COLO829 (cell line): ENCODE data around the gene ZMPSTE24.

ENCODE experiments used
- DNase-seq: peaks from one replicate; pipeline ENCODE4 v3.0.0; 2012; ENCODE audit warnings: low spot score

Gene ZMPSTE24

DNA sequence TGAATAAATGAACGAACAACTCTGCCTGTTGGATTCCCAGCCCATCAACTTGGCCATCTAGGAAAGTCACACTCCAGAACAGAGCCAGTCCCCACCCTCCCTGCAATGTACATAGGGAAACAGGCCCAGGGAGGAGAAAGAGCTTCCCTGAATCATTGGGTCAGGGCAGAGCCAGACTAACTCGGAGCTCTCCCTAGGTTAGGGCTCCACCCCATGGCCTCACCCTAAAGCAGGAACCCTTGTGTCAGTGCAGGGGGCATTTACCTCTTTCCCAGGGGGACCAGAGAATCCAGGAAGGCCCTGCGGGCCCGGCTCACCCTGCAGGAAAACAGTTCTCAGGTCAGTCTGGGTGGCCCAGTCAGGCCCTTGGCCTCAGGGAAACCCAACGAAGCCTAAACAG lies 47.4 kb downstream of the ZMPSTE24 start:
- no peak for DNase-seq

DNA sequence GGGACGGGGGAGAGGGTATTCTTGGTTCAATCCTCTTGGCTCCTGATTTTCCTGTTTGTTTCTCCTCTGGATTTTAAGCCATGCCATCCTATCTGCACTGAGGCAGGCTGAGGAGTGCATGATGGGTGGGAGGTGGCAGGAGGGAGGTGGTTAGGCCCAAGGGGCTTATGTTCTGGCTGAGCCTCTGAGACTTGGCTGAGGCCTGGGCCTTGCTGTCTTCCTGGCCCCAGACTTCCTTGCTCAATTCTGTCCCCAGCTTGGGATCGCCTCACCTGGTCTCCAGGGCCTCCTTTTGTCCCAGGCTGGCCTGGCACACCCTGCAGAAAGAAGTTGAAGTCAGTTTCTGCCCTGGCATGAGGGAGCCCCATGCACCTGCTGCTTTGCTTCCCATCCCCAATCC lies 47.8 kb downstream of the ZMPSTE24 start:
- no peak for DNase-seq

DNA sequence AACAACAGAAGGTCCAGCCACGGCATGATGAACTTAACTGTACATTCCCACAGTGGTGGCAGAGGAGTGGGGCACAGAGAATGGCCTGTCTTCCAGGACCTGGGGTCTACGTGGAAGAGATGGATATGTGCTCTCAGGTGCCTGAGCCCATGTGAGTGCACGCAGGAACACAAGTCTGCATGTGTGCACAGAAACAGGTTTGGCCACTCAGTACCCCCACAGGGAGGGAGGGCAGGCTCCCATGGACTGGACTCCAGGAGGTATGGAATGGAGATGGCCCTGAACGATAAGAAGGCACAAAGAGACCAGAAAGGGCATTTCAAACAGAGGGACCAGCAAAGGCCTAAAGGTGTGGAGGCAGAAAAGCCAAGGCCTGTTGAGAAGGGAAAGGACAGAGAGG lies 48.3 kb downstream of the ZMPSTE24 start:
- DNase-seq = no peak

DNA sequence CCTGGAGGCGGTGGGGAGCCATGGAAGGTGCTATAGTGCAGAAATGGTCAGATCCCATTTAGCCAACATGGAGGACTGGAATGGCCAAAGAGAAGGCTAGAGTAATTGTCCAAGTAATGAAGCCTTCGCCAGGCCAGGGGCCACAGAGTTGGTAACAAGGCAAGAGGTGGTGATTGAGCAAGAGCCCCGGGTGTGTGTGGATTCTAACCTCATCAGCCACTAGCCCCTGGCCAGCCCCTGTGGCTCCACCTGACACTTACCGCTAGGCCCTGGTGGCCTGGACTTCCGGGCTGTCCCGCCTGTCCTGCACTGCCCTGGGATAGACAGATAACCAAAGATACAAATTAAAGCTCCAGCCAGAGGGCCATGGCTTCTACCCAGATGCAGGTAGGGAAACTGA lies 49.1 kb downstream of the ZMPSTE24 start:
- no peak for DNase-seq

DNA sequence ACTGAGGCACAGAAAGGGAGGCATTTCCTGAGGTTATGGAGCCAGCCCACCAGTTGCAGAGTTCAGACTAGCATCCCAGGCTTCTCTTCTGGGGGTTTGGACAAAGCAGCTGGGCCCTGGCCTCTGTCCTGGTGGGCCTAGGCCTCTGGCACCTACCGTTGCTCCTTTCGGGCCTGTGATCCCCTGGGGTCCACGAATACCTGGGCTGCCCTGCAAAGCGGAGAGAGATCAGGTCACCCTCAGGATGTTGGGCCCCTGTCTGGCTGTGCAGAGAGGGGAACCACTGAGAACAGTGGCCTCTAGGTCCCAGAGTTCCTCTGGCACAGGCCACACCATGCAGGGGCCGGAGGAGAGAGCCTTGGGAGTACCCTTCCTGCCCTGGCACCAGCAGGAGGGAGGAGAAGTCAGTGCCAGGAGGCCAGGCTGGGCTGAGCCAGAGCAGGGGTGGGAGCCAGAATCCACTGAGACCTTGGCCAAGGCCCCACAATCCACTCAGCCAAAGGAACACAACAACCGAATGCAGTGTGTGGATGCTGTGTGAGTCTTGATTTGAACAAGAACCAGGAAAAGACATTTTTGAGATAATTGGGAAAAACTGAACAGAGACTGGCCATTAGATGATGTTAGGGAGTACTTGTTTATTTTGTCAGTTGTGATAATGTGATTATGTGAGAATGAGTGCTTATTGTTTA lies 50.1 kb downstream of the ZMPSTE24 start:
- DNase-seq = no peak

DNA sequence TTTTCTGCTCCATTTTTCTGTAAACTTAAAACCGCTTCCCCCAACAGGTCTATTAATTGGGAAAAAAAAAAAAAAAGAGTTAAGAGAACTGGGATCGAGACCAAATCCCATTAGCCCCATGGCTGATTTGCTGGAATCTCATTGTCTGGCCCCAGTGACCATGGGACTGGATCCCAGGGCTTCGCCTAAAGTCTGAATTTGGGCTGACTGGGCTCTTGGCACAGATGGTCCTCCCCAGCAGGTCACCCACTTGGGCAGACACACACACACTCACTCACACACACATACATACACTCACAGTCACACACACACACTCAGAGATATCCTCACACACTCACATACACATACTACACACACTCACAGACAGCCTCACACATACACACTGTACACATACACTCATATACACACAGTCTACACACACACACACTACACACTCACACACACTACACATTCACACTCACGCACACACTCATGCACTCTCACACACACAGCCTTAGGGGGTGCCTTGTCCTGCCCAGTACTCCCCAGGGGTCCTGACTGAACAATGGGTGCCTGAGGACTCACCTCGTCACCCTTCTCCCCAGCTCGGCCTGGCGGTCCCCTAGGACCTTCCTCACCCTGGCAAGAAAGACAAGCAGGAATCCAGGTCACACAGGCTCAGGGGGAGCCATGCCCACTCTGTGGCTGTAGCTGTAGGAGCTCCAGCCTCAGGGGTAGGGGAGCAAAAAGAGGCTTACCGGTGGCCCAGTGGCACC lies 51.5 kb downstream of the ZMPSTE24 start:
- DNase-seq = no peak

DNA sequence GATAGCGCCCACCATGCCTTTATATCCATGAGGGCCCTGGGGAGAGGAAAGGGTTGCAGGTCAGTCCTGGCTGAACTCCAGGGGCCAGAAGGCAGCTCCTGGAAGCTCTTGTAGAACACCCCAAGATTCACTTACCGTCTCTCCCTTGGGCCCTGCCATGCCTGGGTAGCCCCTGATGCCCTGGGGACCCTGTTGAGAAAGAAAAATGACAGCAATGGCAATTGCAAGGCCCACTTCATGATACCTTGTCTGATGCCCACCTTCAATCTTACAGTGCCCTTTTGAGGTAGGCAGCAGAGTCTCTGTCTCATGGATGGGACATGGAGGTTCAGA lies 52.1 kb downstream of the ZMPSTE24 start:
- DNase-seq = no peak

DNA sequence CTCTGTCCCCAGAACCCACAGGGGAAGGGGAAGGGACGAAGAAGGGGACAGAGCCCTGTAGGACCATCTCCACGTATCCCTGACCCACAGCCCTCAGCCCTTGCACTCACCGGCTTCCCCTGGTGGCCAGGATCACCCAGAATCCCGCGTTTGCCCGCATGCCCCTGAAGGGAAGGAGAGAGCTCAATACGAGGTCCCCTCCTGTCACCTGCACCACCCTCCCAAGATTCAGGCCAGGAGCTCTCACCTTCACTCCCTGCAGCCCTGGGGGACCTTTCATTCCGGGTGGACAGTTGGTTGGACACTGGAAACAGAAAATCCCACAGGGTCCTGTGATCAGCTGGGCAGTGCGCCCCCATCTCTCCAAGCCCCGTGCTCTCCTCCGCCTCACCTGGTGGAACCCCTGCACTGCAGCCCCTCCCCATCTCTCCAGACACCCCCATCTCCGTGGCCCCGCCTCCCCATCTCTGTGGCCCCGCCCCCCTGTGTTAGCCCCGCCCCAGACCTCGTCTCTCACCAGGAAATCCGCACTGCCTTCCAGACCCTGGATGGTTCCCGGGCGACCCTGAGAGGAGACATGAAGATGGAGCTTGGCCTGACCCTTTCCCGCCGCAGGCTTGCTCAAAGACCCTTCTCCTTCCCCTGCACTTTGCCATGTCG lies 53.1 kb downstream of the ZMPSTE24 start:
- no peak for DNase-seq

DNA sequence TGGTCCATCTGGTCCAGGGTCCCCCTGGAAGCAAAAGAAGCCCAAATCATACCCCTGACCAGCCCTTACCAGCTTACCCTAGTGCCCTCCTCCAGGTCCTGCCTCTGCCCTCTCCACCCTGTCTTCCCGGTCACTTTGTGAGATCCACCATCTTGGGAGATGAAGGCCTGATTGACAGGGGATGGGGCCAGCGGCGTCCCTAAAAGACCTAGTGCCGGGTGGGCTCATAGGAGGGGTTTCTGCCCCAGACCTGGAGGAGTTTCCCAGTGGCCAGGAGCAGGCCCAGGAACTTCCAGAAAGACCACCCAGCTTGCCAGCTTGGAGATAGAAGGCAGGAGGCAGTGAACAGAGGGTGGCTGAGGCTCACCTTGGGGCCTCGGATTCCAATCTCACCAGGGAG lies 53.7 kb downstream of the ZMPSTE24 start:
- DNase-seq = no peak

DNA sequence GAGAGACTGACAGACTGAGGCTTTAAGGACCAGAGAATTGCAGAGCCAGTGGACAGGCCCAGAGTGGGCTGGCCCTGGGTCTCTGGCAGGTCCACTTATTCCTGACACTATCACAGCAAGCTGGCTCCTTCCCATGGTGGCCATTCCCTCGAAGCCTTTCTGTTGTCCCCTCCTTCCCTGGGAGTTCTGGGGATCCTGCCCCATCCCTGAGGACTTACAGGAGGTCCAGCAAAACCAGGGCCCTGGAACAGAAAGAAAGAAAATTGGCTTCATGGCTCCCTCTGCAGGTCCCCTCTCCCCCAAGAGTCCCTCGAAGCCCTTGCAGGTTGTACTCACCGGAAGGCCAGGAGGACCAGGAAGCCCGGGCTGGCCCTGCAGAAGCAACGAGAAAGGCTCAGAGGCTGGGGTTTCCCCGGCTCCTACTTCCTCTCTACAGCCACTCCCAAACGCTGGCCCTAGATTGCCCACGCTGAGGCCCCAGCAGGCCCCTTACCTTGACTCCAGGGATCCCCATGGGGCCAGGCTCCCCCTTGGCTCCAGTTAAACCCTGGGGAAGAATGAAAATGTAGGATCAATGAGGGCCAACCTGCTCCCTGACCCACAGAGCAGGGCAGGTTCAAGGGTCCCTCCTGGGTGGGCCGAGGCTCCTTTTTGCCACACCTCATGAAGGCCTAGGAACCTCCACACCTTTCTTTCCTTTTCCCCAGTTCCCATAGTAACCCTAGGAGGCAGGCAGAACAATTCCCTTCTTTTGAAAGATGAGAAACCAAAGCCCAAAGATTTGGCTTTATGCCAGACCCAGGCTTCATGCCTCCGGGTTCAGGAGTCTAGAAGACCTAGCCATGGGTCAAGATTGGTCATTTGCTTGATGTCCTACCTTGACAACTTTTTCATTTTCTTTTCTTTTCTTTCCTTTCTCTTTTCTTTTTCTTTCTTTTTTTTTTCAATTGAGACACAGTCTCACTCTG lies 54.5 kb downstream of the ZMPSTE24 start:
- no peak for DNase-seq

DNA sequence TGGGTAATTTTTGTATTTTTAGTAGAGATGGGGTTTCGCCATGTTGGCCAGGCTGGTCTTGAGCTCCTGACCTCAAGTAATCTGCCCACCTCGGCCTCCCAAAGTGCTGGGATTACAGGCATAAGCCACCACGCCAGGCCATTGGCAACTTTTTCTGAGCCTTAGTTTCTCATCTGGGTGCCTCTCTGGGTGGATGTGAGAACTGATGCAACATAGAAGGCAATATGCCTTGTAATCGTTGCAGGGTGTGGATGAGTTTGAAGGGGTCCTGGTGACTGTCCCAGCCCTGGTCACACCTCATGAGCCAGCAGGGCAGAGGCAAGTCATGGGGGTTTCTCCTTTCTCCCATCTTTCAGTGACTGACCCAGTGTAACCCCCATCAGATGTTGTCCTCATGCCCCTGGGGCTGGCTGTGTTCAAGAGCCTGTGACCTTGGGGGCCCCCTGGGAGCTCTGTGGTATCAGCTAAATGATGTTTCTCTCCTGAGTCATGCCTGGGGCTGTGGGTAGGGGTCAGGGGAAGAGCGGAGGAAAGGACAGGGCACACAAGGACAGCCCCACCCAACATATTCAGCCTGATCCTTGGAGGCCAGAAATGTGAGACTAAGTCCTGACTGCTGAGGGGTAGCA lies 55.4 kb downstream of the ZMPSTE24 start:
- no peak for DNase-seq

DNA sequence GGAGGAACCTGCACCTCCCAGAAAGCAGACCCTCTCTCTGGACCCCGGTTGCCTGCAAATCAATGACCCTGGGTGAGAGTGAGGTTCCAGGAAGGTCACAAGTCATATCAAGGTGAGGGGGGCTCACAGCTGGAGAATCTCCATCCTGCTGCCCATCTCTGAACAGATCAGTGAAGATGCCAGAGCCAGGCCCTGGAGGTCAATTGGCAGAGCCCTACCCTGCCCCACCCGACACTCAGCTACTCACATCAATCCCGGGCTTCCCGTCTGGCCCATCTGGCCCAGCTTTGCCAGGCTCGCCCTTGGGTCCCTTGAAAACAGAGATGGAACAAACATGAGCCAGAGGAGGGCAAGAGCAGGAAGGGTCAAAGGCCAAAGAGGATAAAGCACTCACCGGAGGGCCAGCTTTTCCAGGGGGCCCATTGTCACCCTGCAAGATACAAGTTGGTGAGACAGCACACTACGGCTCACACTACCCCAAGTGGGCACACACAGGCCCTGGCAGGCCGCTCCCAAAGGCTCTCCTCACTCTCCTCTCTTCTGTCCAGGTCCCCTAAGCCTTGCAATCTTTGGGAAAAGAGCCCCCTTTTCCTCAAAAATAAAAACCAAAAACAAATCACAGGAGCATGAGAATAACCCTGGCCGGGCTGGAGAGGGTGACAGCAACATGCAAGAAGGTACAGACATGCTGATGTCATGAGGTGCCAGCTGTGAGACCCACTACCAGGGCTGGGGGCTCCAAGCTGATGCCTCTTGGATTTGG lies 56.1 kb downstream of the ZMPSTE24 start:
- no peak for DNase-seq

DNA sequence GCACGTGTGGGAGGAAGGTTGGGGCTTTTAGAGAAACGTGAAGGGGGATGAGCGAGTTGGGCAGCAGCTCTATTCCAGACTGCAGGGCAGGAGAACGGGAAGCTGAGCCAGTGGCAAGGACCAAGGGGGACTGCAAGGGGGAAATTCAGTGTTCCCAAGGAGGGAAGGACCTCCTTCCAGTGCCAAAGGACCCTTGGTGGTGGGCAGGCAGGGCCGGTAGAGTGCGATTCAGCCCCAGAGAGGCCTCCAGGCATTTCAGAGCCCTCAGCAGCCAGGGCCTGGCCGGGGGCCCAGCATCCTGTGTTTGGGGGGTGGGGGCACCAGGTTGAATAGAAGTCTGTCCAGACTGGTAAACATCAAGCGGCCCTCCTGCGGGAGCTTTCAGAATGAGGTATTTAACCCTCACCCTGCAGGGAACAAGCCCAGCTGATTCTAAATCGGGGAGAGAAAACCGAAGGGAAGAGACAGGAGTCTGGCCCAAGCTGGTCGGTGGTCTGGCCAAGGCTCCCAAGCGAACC lies 56.7 kb downstream of the ZMPSTE24 start:
- peak; percentile 4 for DNase-seq

DNA sequence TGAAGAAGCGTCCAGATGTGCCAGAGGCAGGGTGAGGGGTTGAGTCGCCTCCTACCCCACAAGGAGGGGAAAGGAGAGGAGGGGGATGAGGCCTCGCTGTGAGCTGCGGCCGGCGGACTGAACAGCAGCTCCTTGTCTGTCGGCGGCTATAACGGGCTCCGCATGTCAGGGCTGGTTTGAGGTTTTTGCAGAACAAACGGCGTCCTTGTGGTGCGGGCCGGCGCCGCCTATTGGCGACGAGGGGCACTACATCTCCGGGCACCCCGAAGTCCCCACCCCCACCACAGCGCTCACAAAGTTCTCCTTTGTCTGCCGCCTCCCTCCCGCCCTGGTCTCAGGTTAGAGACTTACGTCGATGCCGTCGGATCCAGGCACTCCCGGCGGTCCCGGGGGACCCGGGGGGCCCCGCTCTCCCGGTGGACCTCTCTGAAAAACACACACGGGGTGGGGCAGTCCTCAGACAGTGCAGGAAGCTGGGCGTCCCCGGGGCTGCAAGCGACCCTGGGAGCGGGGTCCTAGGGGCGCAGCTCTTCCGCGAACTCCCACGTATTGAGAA lies 57.3 kb downstream of the ZMPSTE24 start:
- DNase-seq = peak; percentile 81

DNA sequence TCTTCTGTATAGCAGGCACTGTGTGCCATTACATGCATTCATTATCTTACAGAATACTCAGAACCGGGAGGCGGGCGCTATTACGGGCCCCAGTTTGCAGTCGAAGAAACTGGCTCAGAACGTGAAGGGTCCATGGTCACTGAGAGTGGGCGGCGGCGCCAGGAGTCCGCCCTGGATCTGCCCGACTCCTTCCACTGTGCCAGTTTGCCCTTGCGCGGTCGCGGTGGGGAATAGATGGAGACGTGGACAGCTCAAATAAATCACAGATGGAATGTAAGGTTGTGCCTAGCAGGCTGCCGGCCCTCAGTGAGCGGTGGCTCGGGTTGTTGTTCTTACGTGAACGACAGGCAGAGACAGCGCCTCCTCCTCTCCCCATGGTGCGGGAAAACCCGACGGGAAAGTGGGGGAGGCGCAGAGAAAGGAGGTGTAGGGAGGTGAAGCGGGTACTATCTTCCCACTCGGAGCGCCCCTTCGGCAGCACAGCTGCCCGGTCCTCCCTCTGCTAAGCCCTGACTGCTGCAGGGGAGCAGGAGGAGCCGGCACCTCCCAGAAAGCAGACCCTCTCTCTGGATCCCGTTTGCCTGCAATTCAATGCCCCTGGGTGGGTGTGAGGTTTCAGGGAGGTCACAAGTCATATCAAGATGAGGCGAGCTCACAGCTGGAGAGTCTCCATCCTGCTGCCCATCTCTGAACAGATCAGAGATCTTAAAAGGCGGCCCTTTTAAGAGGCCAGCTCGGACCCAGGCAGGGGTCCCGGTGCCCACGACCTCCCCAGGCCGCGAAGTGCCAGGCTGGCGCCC lies 58.0 kb downstream of the ZMPSTE24 start:
- DNase-seq = peak; percentile 13

DNA sequence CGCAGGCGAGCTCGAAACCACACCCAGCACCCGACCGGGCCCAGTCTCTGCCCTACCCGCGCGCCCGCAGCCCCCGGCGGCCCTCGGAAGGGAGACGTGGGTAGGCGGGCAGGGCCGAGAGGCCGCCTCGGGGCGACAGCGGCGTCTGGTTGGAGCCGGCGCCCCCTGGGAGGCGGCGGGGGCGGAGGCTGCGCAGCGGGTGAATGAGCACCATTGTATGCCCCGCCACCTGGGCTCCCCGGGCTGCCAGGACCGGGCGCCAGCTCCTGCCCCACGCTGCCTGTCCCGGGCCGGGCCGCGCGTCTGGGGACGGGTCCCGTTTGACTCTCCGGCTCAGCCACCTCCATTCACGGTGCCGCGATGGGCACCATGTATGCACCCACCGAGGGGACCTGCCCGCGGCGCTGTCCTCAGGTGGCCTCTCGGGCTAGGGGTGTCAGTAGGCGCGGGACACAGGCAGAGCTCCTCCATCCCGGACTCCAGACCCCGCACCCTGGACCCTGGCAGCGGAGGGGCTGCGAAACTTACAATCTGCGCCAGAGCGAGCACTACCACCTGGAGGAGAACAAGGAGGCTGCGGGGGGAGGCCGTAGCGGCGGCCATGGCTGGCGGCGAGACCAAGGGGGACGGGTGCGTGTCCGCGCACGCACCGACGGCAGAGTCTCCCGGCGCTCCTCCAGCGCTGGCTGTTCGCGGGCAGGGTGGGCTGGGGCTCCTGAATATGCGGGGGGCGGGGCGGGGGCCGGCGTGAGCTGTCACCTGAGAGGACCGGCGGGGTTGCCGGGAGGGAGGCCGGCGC lies 58.8 kb downstream of the ZMPSTE24 start, which contains the start of gene COL9A2:
COL9A2 (minus strand) TSS at position 692 of the 799 bp plus-strand sequence; CDS start at position 603, 89 bp downstream.
- peak; percentile 42 for DNase-seq

DNA sequence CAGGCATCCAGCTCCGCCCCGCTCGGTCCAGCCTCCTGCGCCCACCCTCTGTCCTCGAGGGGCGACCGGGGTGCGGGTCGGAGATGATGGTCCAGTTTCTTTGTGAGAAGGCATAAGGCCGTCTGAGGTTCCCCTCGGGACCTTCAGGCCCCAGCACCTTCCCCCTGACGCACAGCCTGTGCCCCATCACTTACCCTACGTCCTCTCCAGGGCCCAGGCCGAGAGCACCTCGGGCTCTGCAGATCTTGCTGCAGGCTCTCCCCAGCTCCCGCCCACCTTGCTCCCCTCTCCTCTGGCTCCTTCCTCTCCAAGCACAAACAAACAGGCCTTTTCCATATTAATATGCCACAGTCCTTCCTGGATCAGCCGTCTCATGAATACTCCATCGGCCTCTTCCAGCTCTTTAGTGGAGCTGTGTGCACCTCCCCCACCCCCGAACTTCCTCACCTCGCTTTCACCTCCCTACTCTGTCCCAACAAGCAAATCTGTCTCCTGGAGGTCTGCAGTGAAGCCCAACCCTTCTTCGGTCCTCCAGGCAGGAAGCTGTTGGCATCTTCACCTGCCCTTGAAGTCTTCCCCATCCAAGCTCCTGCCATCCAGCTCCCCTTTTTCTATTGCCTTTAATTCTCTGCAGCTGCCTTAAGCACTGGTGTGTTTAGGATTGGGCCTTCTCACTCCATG lies 59.5 kb downstream of the ZMPSTE24 start:
- no peak for DNase-seq

DNA sequence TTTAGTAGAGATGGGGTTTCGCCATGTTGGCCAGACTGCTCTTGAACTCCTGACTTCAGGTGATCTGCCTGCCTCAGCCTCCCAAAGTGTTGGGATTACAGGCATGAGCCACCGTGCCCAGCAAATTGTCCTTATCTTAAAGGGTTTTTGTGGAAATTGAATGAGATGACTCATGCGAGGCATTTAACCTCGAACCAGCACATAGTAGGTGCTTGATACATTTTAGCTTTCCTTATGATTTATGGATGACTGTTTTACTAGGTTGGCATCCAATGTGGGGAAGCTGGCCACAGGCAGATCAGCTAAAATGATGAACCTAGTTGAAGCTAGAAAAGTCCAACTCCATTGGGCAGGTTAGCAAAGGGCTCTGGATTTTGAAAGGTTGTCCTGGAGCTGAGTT lies 60.4 kb downstream of the ZMPSTE24 start:
- DNase-seq = no peak
